GM23338 (cell line): Measurements from ENCODE around the gene BCAR3. TPM values are rescaled to one million over a fixed set of nuclear protein-coding genes. Genes with fewer than 3 reads are reported as not detected.

Experiments
- ATAC-seq: fragments of 200-7000 bp; cut with Tn5 transposase; 3 replicates; pipeline ENCODE4 v1.9.1; 2020
- DNase-seq: peaks from one replicate; pipeline ENCODE4 v3.0.0-alpha.2; 2015; ENCODE audit warnings: low spot score
- H2AFZ ChIP-seq: fragments of 200-600 bp; sonication (generic); 2 replicates; pipeline ENCODE4 v1.8.0; 2016; ENCODE audit warnings: antibody characterized with exemption, mild to moderate bottlenecking, moderate library complexity
- H3F3A ChIP-seq: fragments of 200-600 bp; sonication (generic); replicated peaks from 2 replicates; pipeline ENCODE4 v1.8.0; 2017; ENCODE audit warnings: antibody characterized with exemption, mixed run types, low read depth
- H3K27ac ChIP-seq: fragments of 200-600 bp; sonication (generic); 2 replicates; pipeline ENCODE4 v1.6.1; 2016; ENCODE audit warnings: low read depth
- H3K27me3 ChIP-seq: fragments of 200-600 bp; sonication (generic); 2 replicates; pipeline ENCODE4 v1.8.0; 2016; ENCODE audit warnings: mild to moderate bottlenecking, mixed run types, moderate library complexity; ENCODE audit not compliant: insufficient read depth
- H3K36me3 ChIP-seq: fragments of 200-600 bp; sonication (generic); 2 replicates; pipeline ENCODE4 v1.8.0; 2016; ENCODE audit warnings: mild to moderate bottlenecking; ENCODE audit not compliant: insufficient read depth
- H3K4me1 ChIP-seq: fragments of 200-600 bp; sonication (generic); 2 replicates; pipeline ENCODE4 v1.8.0; 2016; ENCODE audit warnings: mild to moderate bottlenecking, moderate library complexity; ENCODE audit not compliant: insufficient read depth
- H3K4me2 ChIP-seq: fragments of 200-600 bp; sonication (generic); 2 replicates; pipeline ENCODE4 v1.7.1; 2017; ENCODE audit warnings: mixed run types
- H3K4me3 ChIP-seq: fragments of 200-600 bp; sonication (generic); 2 replicates; pipeline ENCODE4 v1.6.1; 2016; ENCODE audit warnings: mixed run types
- H3K79me2 ChIP-seq: fragments of 200-600 bp; sonication (generic); replicated peaks from 2 replicates; pipeline ENCODE4 v1.8.0; 2017; ENCODE audit warnings: mild to moderate bottlenecking; ENCODE audit not compliant: insufficient read depth
- H3K9me2 ChIP-seq: fragments of 200-600 bp; sonication (generic); 2 replicates; pipeline ENCODE4 v1.8.0; 2017; ENCODE audit not compliant: insufficient read depth
- H4K20me1 ChIP-seq: fragments of 200-600 bp; sonication (generic); replicated peaks from 2 replicates; pipeline ENCODE4 v1.8.0; 2017; ENCODE audit warnings: mild to moderate bottlenecking; ENCODE audit not compliant: insufficient read depth
- H3K27ac Mint-ChIP-seq: 2 replicates; pipeline ENCODE4 v1.8.0; 2020; ENCODE audit warnings: inconsistent platforms, mild to moderate bottlenecking, moderate library complexity, mixed read lengths
- H3K27me3 Mint-ChIP-seq: 3 replicates; pipeline ENCODE4 v1.8.0; 2022; ENCODE audit warnings: low read depth, mild to moderate bottlenecking, moderate library complexity, mixed read lengths, inconsistent platforms; ENCODE audit not compliant: insufficient read depth, poor library complexity
- H3K36me3 Mint-ChIP-seq: 3 replicates; pipeline ENCODE4 v1.8.0; 2021; ENCODE audit warnings: low read depth, mild to moderate bottlenecking, inconsistent platforms, moderate library complexity, mixed read lengths
- H3K4me1 Mint-ChIP-seq: 3 replicates; pipeline ENCODE4 v1.8.0; 2020; ENCODE audit warnings: mild to moderate bottlenecking, inconsistent platforms, mixed read lengths
- H3K4me3 Mint-ChIP-seq: 3 replicates; pipeline ENCODE4 v1.8.0; 2021; ENCODE audit warnings: moderate library complexity, mild to moderate bottlenecking, inconsistent platforms, mixed read lengths
- H3K9me3 Mint-ChIP-seq: 3 replicates; pipeline ENCODE4 v1.8.0; 2020; ENCODE audit warnings: moderate library complexity, mild to moderate bottlenecking, inconsistent platforms, mixed read lengths
- CREB1 ChIP-seq: fragments of 250-450 bp; sonication (Bioruptor Pico); IDR thresholded peaks from 2 replicates; pipeline ENCODE4 v1.5.0; 2020; ENCODE audit warnings: low read depth, mild to moderate bottlenecking, moderate library complexity
- CTCF ChIP-seq, 2 experiments: fragments of 200-600 bp in 1 of 2; sonication (generic) in 1 of 2; conservative IDR thresholded peaks; 2 replicates each; pipeline versions ENCODE4 v1.5.1 to v1.6.1; 2016 to 2017; ENCODE audit warnings: antibody characterized with exemption in 2 of 2, low read depth in 2 of 2, mild to moderate bottlenecking in 2 of 2, moderate library complexity in 1 of 2
- ETS1 ChIP-seq: IDR thresholded peaks from 2 replicates; pipeline ENCODE4 v1.6.1; 2016; ENCODE audit warnings: antibody characterized with exemption
- EZH2 ChIP-seq: fragments of 200-600 bp; sonication (generic); IDR thresholded peaks from one replicate; pipeline ENCODE4 v1.8.0; 2017; ENCODE audit warnings: antibody characterized with exemption, mild to moderate bottlenecking, low read depth; ENCODE audit not compliant: unreplicated experiment
- JUNB ChIP-seq: IDR thresholded peaks from one replicate; pipeline ENCODE4 v1.6.1; 2016; ENCODE audit warnings: antibody characterized with exemption; ENCODE audit not compliant: unreplicated experiment
- NANOG ChIP-seq: IDR thresholded peaks from 2 replicates; pipeline ENCODE4 v1.6.1; 2016; ENCODE audit warnings: antibody characterized with exemption, borderline replicate concordance
- POLR2AphosphoS5 ChIP-seq: IDR thresholded peaks from 2 replicates; pipeline ENCODE4 v1.6.1; 2016; ENCODE audit warnings: antibody characterized with exemption, low read depth
- STAT1 ChIP-seq: IDR thresholded peaks from one replicate; pipeline ENCODE4 v1.6.1; 2016; ENCODE audit warnings: antibody characterized with exemption; ENCODE audit not compliant: unreplicated experiment
- ZNF114 ChIP-seq: fragments of 250-450 bp; sonication (Bioruptor Pico); IDR thresholded peaks from 2 replicates; pipeline ENCODE4 v1.5.0; 2020; ENCODE audit warnings: mild to moderate bottlenecking, moderate library complexity
- ZNF331 ChIP-seq: fragments of 250-450 bp; sonication (Bioruptor Pico); IDR thresholded peaks from 2 replicates; pipeline ENCODE4 v1.5.0; 2020; ENCODE audit warnings: low read depth, mild to moderate bottlenecking, moderate library complexity
- ZNF462 ChIP-seq: fragments of 250-450 bp; sonication (Bioruptor Pico); IDR thresholded peaks from 2 replicates; pipeline ENCODE4 v1.5.0; 2020; ENCODE audit warnings: mild to moderate bottlenecking, moderate library complexity
- polyA plus RNA-seq: library from polyadenylated mRNA; unstranded; fragments of >200 nt; fragmentation: Nextera tagmentation; extraction: Ambion mirVana; gene quantifications from 2 replicates; pipeline ENCODE4 v1.2.1, GENCODE V29; 2016
- total RNA-seq: library from RNA; depleted of rRNA; stranded (reverse); fragments of >200 nt; shearing (Covaris generic); gene quantifications from 2 replicates; pipeline ENCODE4 v1.2.3, GENCODE V29; 2014
- TF ChIP-seq, protein P1 (sequence below): IDR thresholded peaks from one replicate; pipeline ENCODE4 v1.6.1; 2018; ENCODE audit warnings: antibody characterized with exemption; ENCODE audit not compliant: unreplicated experiment

The BCAR3 gene
- total and polyA plus RNA-seq, 2 experiments from 2014 or later: 5.5 to 9.7 TPM

GRCh38 chr1:93613898-93614297, 67.7 kb downstream of the BCAR3 start (continued):
- no peak for TF ChIP-seq ZNF462 (CRISPR knock-in tag)

DNA sequence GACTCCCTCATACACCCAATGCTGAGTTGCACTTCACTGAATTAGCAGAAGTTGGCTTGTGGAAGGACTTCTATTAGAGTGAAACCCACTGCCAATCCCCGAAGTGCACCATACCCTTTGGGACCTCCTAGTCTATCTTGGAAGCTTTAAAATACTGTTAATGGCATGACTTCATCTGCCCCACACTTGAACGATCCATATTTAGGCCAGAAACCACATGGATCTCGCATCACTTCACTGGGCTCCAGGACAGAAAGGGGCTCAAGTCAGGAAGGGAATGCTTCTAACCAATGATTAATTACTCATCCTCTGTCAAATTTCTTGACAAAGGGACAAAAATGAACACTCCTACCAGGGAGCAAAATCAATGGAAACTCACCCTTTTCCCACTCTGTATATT, 69.1 kb downstream of the BCAR3 start:
- no peak overlapping the region for H3K27ac ChIP-seq
- no peak overlapping the region for H3K4me2 ChIP-seq
- no peak for DNase-seq
- no peaks in the 10 kb centered on the region for H3K36me3 ChIP-seq
- Mint-ChIP-seq H3K9me3 (no peaks in the 10 kb centered on the region), H3K4me3 (no peak overlapping the region), H3K4me1 (peaks cover 54% of the 10 kb centered on the region), H3K27ac (no peak overlapping the region), H3K27me3 (peaks cover 9% of the 10 kb centered on the region), H3K36me3 (no peaks in the 10 kb centered on the region; the same call in 2 of the 3 replicates)
- H3K79me2 ChIP-seq: peaks cover 1% of the 10 kb centered on the region
- no peaks in the 10 kb centered on the region for H3F3A ChIP-seq
- peaks cover 25% of the 10 kb centered on the region for H3K4me1 ChIP-seq
- ATAC-seq: no peak
- H2AFZ ChIP-seq: no peak overlapping the region
- H3K4me3 ChIP-seq: no peak overlapping the region
- H3K27me3 ChIP-seq: no peaks in the 10 kb centered on the region
- H3K9me2 ChIP-seq: no peaks in the 10 kb centered on the region
- no peaks in the 10 kb centered on the region for H4K20me1 ChIP-seq
- TF ChIP-seq JUNB (no peak), NANOG (no peak), EZH2 (no peak), ZNF331 (CRISPR knock-in tag) (no peak), STAT1 (no peak), ETS1 (no peak), CTCF (conservative IDR thresholded peaks at IDR 0.05; ENCODE audit: low read depth in 2 of 2) (no peak), POLR2AphosphoS5 (no peak), CREB1 (CRISPR knock-in tag) (no peak), ZNF114 (CRISPR knock-in tag) (no peak)
- TF ChIP-seq, protein P1, sequence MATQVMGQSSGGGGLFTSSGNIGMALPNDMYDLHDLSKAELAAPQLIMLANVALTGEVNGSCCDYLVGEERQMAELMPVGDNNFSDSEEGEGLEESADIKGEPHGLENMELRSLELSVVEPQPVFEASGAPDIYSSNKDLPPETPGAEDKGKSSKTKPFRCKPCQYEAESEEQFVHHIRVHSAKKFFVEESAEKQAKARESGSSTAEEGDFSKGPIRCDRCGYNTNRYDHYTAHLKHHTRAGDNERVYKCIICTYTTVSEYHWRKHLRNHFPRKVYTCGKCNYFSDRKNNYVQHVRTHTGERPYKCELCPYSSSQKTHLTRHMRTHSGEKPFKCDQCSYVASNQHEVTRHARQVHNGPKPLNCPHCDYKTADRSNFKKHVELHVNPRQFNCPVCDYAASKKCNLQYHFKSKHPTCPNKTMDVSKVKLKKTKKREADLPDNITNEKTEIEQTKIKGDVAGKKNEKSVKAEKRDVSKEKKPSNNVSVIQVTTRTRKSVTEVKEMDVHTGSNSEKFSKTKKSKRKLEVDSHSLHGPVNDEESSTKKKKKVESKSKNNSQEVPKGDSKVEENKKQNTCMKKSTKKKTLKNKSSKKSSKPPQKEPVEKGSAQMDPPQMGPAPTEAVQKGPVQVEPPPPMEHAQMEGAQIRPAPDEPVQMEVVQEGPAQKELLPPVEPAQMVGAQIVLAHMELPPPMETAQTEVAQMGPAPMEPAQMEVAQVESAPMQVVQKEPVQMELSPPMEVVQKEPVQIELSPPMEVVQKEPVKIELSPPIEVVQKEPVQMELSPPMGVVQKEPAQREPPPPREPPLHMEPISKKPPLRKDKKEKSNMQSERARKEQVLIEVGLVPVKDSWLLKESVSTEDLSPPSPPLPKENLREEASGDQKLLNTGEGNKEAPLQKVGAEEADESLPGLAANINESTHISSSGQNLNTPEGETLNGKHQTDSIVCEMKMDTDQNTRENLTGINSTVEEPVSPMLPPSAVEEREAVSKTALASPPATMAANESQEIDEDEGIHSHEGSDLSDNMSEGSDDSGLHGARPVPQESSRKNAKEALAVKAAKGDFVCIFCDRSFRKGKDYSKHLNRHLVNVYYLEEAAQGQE: no peak
